OCI-LY3 (cell line): ENCODE results near the gene KIF3C.
"Not testable (repeated sequence)": the region's sequence is repeated elsewhere in the genome, so short reads cannot be mapped to it uniquely, and the experiment has no call there.

Experiments used
- CTCF ChIP-seq: fragments of 200-600, 300-600 bp; sonication (generic); IDR thresholded peaks from 2 replicates; pipeline ENCODE4 v1.5.1; 2014; ENCODE audit warnings: antibody characterized with exemption, low read length, low read depth
- EZH2phosphoT487 ChIP-seq: fragments of 200-600 bp; shearing (Covaris generic); IDR thresholded peaks from 2 replicates; pipeline ENCODE4 v1.6.1; 2018; ENCODE audit warnings: antibody characterized with exemption, mixed run types, low read depth

GRCh38 chr2:25915411-25915810 is 66.9 kb downstream of the KIF3C start:
- TF ChIP-seq CTCF, EZH2phosphoT487: not testable (repeated sequence)
